ENCODE measurements around the gene SLC16A7. TPM values are rescaled to one million over a fixed set of nuclear protein-coding genes. Genes with fewer than 3 reads are reported as not detected.

Gene SLC16A7
- total and polyA plus RNA-seq, 10 of the 15 experiments (the other 5 are each of a cell fraction or from before 2014, with no cell fraction given), result 1.5 to 12.9 (median 6.7) TPM

- no peaks in the 10 kb centered on the region for H3K9me3 ChIP-seq (replicated peaks; ENCODE audit: control insufficient read depth, insufficient read depth, low read length)
- intact Hi-C loops (cut with micrococcal nuclease; ENCODE audit: unreplicated experiment), result loop anchor here (5.0 kb wide), 1 partner anchor 225 kb away; no protein-coding TSS in a partner anchor
- ChIA-PET RAD21 (ENCODE audit: unreplicated experiment) (no interaction called here), SMC1A (ENCODE audit: uncharacterized antibody, unreplicated experiment) (no interaction called here), POLR2A (no interaction called here), CTCF (interaction anchor here (0.8 kb wide), 1 partner anchor 23 kb away, joined by 3 read pairs; no protein-coding TSS in a partner anchor)
- DNase-seq (ENCODE audit: low read depth, low spot score) (no peak), ATAC-seq (no peak), FAIRE-seq (no peak)
- no peaks in the 10 kb centered on the region for H3K27me3 ChIP-seq (replicated peaks in 1 of 2; ENCODE audit: control insufficient read depth in 2 of 2, insufficient read depth in 2 of 2, low read length in 1 of 2)
- no peak overlapping the region for H2AFZ ChIP-seq (ENCODE audit: control insufficient read depth, low read depth, low read length)
- no TSS peak for BruUV-seq (replicated peaks)
- H4K20me1 ChIP-seq (ENCODE audit: control insufficient read depth, insufficient read depth), result no peaks in the 10 kb centered on the region
- H3K27ac ChIP-seq (ENCODE audit: control insufficient read depth, insufficient read depth), result no peak overlapping the region
- TF ChIP-seq MLLT1 (IDR thresholded peaks at IDR 0.05), result no peak
- no peak for TF ChIP-seq NR2C1 (IDR thresholded peaks at IDR 0.05)
- TF ChIP-seq ZBTB11 (CRISPR knock-in tag; IDR thresholded peaks at IDR 0.05), result no peak
- TF ChIP-seq CEBPZ (IDR thresholded peaks at IDR 0.05; ENCODE audit: low read depth, low read length), result no peak
- no peak for TF ChIP-seq SPI1 (IDR thresholded peaks at IDR 0.05; ENCODE audit: borderline replicate concordance, insufficient read depth, low read depth, low read length)
- no peak for TF ChIP-seq PAX5 (IDR thresholded peaks at IDR 0.05; ENCODE audit: borderline replicate concordance, low read depth, low read length)
- TF ChIP-seq ZBTB40 (IDR thresholded peaks at IDR 0.05; ENCODE audit: borderline replicate concordance), result no peak
- TF ChIP-seq SREBF2 (IDR thresholded peaks at IDR 0.05; ENCODE audit: low read length), result no peak
- no peak for TF ChIP-seq ASH2L (IDR thresholded peaks at IDR 0.05; ENCODE audit: borderline replicate concordance, low read depth)
- TF ChIP-seq KDM1A (IDR thresholded peaks at IDR 0.05; ENCODE audit: borderline replicate concordance), result no peak
- TF ChIP-seq FOS (IDR thresholded peaks at IDR 0.05; ENCODE audit: borderline replicate concordance, extremely low read depth, insufficient read length), result no peak
- in situ Hi-C loops (cut with MboI), result no loop called here
- WGBS (ENCODE audit: insufficient coverage, insufficient replicate concordance, low lambda C conversion rate, missing lambda C conversion rate), result 77% methylated on average over 14 of the region's 14 CpGs
- H3K4me1 ChIP-seq (ENCODE audit: control insufficient read depth, insufficient read depth, low read length), result no peaks in the 10 kb centered on the region
- H3K4me3 ChIP-seq, result no peak overlapping the region
- H3K79me2 ChIP-seq (ENCODE audit: control insufficient read depth, insufficient read depth, low read length), result no peaks in the 10 kb centered on the region
- no peaks in the 10 kb centered on the region for H3K36me3 ChIP-seq (ENCODE audit: control insufficient read depth in 2 of 2, insufficient read depth in 2 of 2, low read length in 1 of 2)
- H3K9ac ChIP-seq (ENCODE audit: control insufficient read depth, insufficient read depth, low read length), result no peak overlapping the region
- no peak overlapping the region for H3K4me2 ChIP-seq (ENCODE audit: control insufficient read depth, insufficient read depth)
Measured at GRCh38 chr12:59811991-59812390, 216.2 kb downstream of the SLC16A7 start.
